GM18873 (cell line): ENCODE data around the gene EXOSC1.
"Not testable (repeated sequence)": the region's sequence is repeated elsewhere in the genome, so short reads cannot be mapped to it uniquely, and the experiment has no call there.

ENCODE experiments used
- ATAC-seq: cut with Tn5 transposase; IDR thresholded peaks from one replicate; pipeline ENCODE4 v1.9.1; 2021; ENCODE audit warnings: mild to moderate bottlenecking, moderate library complexity, moderate number of reproducible peaks; ENCODE audit not compliant: unreplicated experiment, low FRiP score

The EXOSC1 gene

GRCh38 chr10:97412891-97413304 lies 32.9 kb downstream of the EXOSC1 start:
- ATAC-seq = no peak

GRCh38 chr10:97411406-97411805 lies 34.4 kb downstream of the EXOSC1 start:
- no peak for ATAC-seq

GRCh38 chr10:97408496-97408992 lies 37.3 kb downstream of the EXOSC1 start:
- no peak for ATAC-seq

- ATAC-seq = no peak
These were observed 37.9 kb downstream of the EXOSC1 start for GRCh38 chr10:97407952-97408248.

GRCh38 chr10:97407211-97407951 lies 38.4 kb downstream of the EXOSC1 start:
- ATAC-seq = peak; percentile 73

GRCh38 chr10:97406483-97406882 lies 39.3 kb downstream of the EXOSC1 start:
- ATAC-seq = not testable (repeated sequence)

- ATAC-seq = no peak
These were observed 39.7 kb downstream of the EXOSC1 start for GRCh38 chr10:97406064-97406463.

GRCh38 chr10:97404044-97404443 lies 41.8 kb downstream of the EXOSC1 start:
- no peak for ATAC-seq

- no peak for ATAC-seq
These were observed 44.3 kb downstream of the EXOSC1 start for GRCh38 chr10:97401455-97401919.

- ATAC-seq = peak; percentile 84
These were observed 44.9 kb downstream of the EXOSC1 start, which contains the start of gene RRP12 for GRCh38 chr10:97400665-97401454. RRP12 (minus strand) TSS chr10:97401340; CDS start chr10:97401231, 109 bp downstream.

GRCh38 chr10:97399843-97400545 lies 45.8 kb downstream of the EXOSC1 start:
- peak; percentile 43 for ATAC-seq

GRCh38 chr10:97396056-97396455 lies 49.8 kb downstream of the EXOSC1 start:
- ATAC-seq = no peak

GRCh38 chr10:97393034-97393573 lies 52.7 kb downstream of the EXOSC1 start:
- ATAC-seq = no peak

GRCh38 chr10:97390091-97390490 lies 55.7 kb downstream of the EXOSC1 start:
- no peak for ATAC-seq

GRCh38 chr10:97388152-97388551 lies 57.7 kb downstream of the EXOSC1 start:
- no peak for ATAC-seq
